ENCODE measurements around the gene RAB7A.
A peak's percentile ranks its signal among the peaks of the same experiment; 100 is the strongest.
"Not testable (repeated sequence)": the region's sequence is repeated elsewhere in the genome, so short reads cannot be mapped to it uniquely, and the experiment has no call there.

The RAB7A gene

GRCh38 chr3:128825117-128825725 is 99.2 kb downstream of the RAB7A start:
- H3K27ac ChIP-seq (replicated peaks), result no peak overlapping the region
- no peak for DNase-seq (ENCODE audit: low read depth in 1 of 2, low spot score in 1 of 2)
- TF ChIP-seq SPI1 (IDR thresholded peaks at IDR 0.05; ENCODE audit: borderline replicate concordance, low read depth) (no peak), POLR2AphosphoS5 (IDR thresholded peaks at IDR 0.05; ENCODE audit: low read depth) (no peak)
- H3K4me3 ChIP-seq (replicated peaks; ENCODE audit: insufficient read depth, low read length), result no peak overlapping the region
- H3K27me3 ChIP-seq (ENCODE audit: insufficient read depth, poor library complexity, severe bottlenecking), result no peaks in the 10 kb centered on the region

GRCh38 chr3:128829087-128829486 is 103.1 kb downstream of the RAB7A start:
- not testable (repeated sequence) for H3K4me3 ChIP-seq (replicated peaks; ENCODE audit: insufficient read depth, low read length); H3K27me3 ChIP-seq (ENCODE audit: insufficient read depth, poor library complexity, severe bottlenecking); DNase-seq (ENCODE audit: low read depth in 1 of 2, low spot score in 1 of 2); H3K27ac ChIP-seq (replicated peaks)

DNA sequence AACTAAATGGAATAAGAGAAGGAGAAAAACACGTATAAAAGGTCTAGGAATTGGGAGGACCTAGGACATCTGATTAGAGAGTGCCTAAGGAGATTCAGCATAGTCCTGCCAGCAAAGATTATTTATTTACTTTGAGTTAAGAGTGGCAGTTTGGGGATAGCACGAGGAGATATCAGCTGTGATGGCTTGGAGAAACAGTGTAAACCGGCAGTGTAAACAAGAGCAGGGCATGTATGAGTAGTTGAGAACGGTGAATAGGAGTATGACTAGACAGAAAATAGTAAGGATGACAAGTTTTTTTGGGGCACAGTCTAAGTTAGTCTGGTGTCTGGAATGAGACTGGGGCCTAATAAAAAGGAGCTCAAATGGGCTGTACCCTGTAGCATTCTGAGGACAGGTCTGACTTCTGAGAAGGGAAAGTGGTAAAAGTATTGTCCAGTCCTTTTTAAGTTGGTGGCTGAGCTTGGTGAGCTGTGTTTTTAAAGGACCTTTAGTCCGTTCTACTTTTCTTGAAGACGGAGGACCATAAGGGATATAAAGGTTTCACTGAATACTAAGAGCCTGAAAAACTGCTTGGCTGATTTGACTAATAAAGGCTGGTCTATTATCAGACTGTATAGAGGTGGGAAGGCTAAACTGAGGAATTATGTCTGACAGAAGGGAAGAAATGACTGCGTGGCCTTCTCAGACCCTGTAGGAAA is 104.1 kb downstream of the RAB7A start:
- not testable (repeated sequence) for H3K4me3 ChIP-seq (replicated peaks; ENCODE audit: insufficient read depth, low read length); H3K27me3 ChIP-seq (ENCODE audit: insufficient read depth, poor library complexity, severe bottlenecking); H3K27ac ChIP-seq (replicated peaks); DNase-seq (ENCODE audit: low read depth in 1 of 2, low spot score in 1 of 2)

DNA sequence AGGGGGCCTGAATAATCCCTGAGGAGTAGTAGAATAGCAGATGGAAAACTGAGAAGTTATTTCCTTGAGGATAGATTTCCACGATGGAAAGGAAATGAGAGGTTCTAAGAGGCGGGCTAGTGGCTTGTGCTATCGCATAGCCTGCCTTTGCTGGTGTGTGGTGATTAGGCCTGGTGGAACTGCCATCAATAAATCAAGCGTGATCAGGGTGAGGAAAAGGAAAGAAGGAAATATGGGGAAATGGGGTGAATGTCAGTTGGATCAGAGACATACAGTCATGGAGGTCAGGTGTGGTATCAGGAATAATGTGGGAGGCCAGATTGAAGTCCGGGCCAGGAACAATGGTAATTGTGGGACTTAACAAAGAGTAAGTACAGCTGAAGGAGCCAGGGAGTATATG is 104.8 kb downstream of the RAB7A start:
- not testable (repeated sequence) for H3K4me3 ChIP-seq (replicated peaks; ENCODE audit: insufficient read depth, low read length); H3K27me3 ChIP-seq (ENCODE audit: insufficient read depth, poor library complexity, severe bottlenecking); H3K27ac ChIP-seq (replicated peaks); DNase-seq (ENCODE audit: low read depth in 1 of 2, low spot score in 1 of 2)

DNA sequence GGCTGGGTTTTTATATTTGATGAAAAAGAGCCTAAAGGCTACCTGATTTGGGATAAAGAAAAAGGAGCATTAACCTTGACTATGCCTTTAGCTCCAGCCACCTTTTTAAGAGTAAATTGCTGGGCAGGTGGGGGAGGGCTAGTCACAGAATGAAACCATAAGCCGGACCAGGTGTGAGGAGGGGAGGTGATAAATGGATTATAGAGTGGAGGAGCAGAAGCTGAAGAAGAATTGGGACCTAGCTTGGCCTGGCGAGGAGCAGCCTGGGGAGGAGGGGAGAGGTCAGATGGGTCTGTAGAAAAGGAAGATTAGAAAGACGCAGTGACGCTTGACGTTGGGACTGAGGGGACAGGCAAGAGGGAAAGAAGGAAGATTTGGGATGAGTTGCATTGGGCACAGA is 107.0 kb downstream of the RAB7A start:
- H3K27me3 ChIP-seq (ENCODE audit: insufficient read depth, poor library complexity, severe bottlenecking); H3K4me3 ChIP-seq (replicated peaks; ENCODE audit: insufficient read depth, low read length); DNase-seq (ENCODE audit: low read depth in 1 of 2, low spot score in 1 of 2); H3K27ac ChIP-seq (replicated peaks): not testable (repeated sequence)

GRCh38 chr3:128835096-128835495 is 109.1 kb downstream of the RAB7A start:
- H3K27me3 ChIP-seq (ENCODE audit: insufficient read depth, poor library complexity, severe bottlenecking), result no peaks in the 10 kb centered on the region
- H3K4me3 ChIP-seq (replicated peaks; ENCODE audit: insufficient read depth, low read length), result no peak overlapping the region
- TF ChIP-seq GABPA (IDR thresholded peaks at IDR 0.05; ENCODE audit: low read depth), result no peak
- peak; percentile 30; the same call in 1 of the 2 replicates for TF ChIP-seq SPI1 (IDR thresholded peaks at IDR 0.05; ENCODE audit: borderline replicate concordance, low read depth)
- peak in 1 of 2 experiments; percentile 43 for DNase-seq (ENCODE audit: low read depth in 1 of 2, low spot score in 1 of 2)
- H3K27ac ChIP-seq (replicated peaks), result peak overlapping the region; percentile 44

- no peak overlapping the region for H3K4me3 ChIP-seq (replicated peaks; ENCODE audit: insufficient read depth, low read length)
- H3K27ac ChIP-seq (replicated peaks), result no peak overlapping the region
- no peak for TF ChIP-seq REST (IDR thresholded peaks at IDR 0.05; ENCODE audit: insufficient replicate concordance, low read depth)
- TF ChIP-seq SPI1 (IDR thresholded peaks at IDR 0.05; ENCODE audit: borderline replicate concordance, low read depth), result no peak
- no peak for TF ChIP-seq POLR2AphosphoS5 (IDR thresholded peaks at IDR 0.05; ENCODE audit: low read depth)
- TF ChIP-seq, protein P1, sequence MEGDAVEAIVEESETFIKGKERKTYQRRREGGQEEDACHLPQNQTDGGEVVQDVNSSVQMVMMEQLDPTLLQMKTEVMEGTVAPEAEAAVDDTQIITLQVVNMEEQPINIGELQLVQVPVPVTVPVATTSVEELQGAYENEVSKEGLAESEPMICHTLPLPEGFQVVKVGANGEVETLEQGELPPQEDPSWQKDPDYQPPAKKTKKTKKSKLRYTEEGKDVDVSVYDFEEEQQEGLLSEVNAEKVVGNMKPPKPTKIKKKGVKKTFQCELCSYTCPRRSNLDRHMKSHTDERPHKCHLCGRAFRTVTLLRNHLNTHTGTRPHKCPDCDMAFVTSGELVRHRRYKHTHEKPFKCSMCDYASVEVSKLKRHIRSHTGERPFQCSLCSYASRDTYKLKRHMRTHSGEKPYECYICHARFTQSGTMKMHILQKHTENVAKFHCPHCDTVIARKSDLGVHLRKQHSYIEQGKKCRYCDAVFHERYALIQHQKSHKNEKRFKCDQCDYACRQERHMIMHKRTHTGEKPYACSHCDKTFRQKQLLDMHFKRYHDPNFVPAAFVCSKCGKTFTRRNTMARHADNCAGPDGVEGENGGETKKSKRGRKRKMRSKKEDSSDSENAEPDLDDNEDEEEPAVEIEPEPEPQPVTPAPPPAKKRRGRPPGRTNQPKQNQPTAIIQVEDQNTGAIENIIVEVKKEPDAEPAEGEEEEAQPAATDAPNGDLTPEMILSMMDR (IDR thresholded peaks at IDR 0.05; ENCODE audit: insufficient read depth, low read length), result no peak
- no peak for TF ChIP-seq GABPA (IDR thresholded peaks at IDR 0.05; ENCODE audit: low read depth)
- no peaks in the 10 kb centered on the region for H3K27me3 ChIP-seq (ENCODE audit: insufficient read depth, poor library complexity, severe bottlenecking)
- no peak for DNase-seq (ENCODE audit: low read depth in 1 of 2, low spot score in 1 of 2)
These were observed 116.2 kb downstream of the RAB7A start for GRCh38 chr3:128841926-128842920.
